Measurements from ENCODE around the gene GSDME.

Gene GSDME

DNA sequence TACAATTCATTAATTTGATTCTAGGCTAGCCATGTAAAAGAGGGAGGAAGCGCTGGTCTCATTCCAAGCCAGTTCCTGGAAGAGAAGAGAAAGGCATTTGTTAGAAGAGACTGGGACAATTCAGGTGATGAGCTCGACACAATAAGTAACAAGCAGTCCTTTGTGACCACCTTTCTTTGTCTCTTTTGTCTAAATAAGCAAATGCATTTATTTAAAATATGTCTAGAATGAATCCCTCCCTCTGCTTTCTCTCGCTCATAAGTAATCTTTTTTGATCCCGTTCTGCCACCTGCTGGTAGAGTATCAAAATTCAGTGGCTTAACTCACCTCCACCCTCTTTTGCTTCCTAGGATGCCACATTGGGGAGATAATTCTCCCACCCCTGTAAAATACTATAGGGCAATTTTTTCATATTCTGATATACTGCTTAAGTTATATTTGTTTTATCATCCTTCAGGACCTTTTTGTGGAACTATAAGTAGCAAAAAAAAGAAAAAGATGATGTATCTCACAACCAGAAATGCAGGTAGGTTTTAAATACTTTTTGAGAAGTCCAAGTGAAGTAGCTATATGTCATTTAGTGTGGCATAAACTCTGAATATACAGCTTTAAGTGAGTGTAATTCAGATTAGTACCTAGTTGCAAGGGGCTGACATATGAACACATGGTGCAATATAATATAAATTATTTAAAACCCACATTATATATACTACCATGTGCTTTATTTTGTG is 91.5 kb downstream of the GSDME start:
- H2AFZ ChIP-seq (ENCODE audit: low read length): no peak overlapping the region
- H3K79me1 ChIP-seq (ENCODE audit: low read depth, low read length): no peaks in the 10 kb centered on the region
- no peaks in the 10 kb centered on the region for H3K27me3 ChIP-seq (ENCODE audit: control insufficient read depth in 3 of 3, insufficient read depth in 3 of 3, low read depth in 1 of 3, low read length in 3 of 3)
- H3K4me2 ChIP-seq (ENCODE audit: insufficient read depth, low read length, poor library complexity, severe bottlenecking): no peak overlapping the region
- no peak overlapping the region for H3K23ac ChIP-seq (ENCODE audit: low read depth, low read length, poor library complexity)
- no peak overlapping the region for H2AK5ac ChIP-seq (ENCODE audit: low read depth, low read length)
- no peak overlapping the region for H3K9ac ChIP-seq (ENCODE audit: low read depth, low read length, poor library complexity)
- no peak overlapping the region for H2BK15ac ChIP-seq (ENCODE audit: low read length)
- no peak overlapping the region for H3K27ac ChIP-seq (replicated peaks; ENCODE audit: low read length)
- no peaks in the 10 kb centered on the region for H3K9me3 ChIP-seq (replicated peaks in 1 of 2; ENCODE audit: control insufficient read depth in 2 of 2, insufficient read depth in 1 of 2, low read depth in 1 of 2, low read length in 2 of 2)
- H4K8ac ChIP-seq (ENCODE audit: low read depth, low read length): no peak overlapping the region
- H3K4ac ChIP-seq (ENCODE audit: low read length): no peak overlapping the region
- no peak overlapping the region for H3K14ac ChIP-seq (ENCODE audit: low read length)
- WGBS, 2 donors (ENCODE audit: extremely low coverage in 2 of 2, insufficient read length in 2 of 2, insufficient replicate concordance in 1 of 2): no CpG with 5 or more reads among the region's 4 CpGs
- H2BK12ac ChIP-seq (ENCODE audit: low read length): no peak overlapping the region
- no peak overlapping the region for H3K18ac ChIP-seq (ENCODE audit: low read length)
- H3K36me3 ChIP-seq (replicated peaks in 1 of 2; ENCODE audit: control insufficient read depth in 2 of 2, insufficient read depth in 2 of 2, low read length in 2 of 2): no peaks in the 10 kb centered on the region
- no peak overlapping the region for H4K91ac ChIP-seq (ENCODE audit: low read depth, low read length, poor library complexity)
- H2BK120ac ChIP-seq (ENCODE audit: low read depth, low read length): no peak overlapping the region
- DNase-seq (ENCODE audit: low spot score): peak; percentile 30
- H3K4me3 ChIP-seq (ENCODE audit: low read length in 2 of 2): no peak overlapping the region
- H2BK5ac ChIP-seq (ENCODE audit: low read length): no peak overlapping the region
- no peaks in the 10 kb centered on the region for H3K4me1 ChIP-seq (ENCODE audit: control insufficient read depth in 2 of 2, insufficient read depth in 1 of 2, low read depth in 1 of 2, low read length in 2 of 2)

DNA sequence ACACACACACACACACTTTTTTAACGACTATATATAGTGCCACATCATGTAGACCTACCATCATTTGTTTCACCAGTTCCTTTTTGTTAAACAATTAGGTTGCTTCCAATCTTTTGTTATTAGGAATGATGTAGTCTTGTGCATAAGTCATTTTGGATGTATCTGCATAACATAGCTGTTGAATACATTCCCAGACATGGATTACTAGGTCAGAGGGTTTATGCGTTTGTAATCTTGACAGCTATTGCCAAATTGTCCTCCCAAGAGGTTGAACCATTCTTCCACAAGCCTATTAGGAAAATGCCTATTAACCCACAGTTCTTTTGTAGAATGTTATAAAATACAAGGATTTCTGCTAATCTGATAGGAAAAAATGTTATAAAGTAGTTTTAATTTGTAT is 96.7 kb downstream of the GSDME start:
- no peak overlapping the region for H3K4ac ChIP-seq (ENCODE audit: low read length)
- H3K23ac ChIP-seq (ENCODE audit: low read depth, low read length, poor library complexity): no peak overlapping the region
- H3K9me3 ChIP-seq (replicated peaks in 1 of 2; ENCODE audit: control insufficient read depth in 2 of 2, insufficient read depth in 1 of 2, low read depth in 1 of 2, low read length in 2 of 2): no peaks in the 10 kb centered on the region
- no peak overlapping the region for H2AK5ac ChIP-seq (ENCODE audit: low read depth, low read length)
- no peak overlapping the region for H4K8ac ChIP-seq (ENCODE audit: low read depth, low read length)
- no peak overlapping the region for H3K4me2 ChIP-seq (ENCODE audit: insufficient read depth, low read length, poor library complexity, severe bottlenecking)
- no peaks in the 10 kb centered on the region for H3K4me1 ChIP-seq (ENCODE audit: control insufficient read depth in 2 of 2, insufficient read depth in 1 of 2, low read depth in 1 of 2, low read length in 2 of 2)
- no peak overlapping the region for H3K14ac ChIP-seq (ENCODE audit: low read length)
- H3K79me1 ChIP-seq (ENCODE audit: low read depth, low read length): no peaks in the 10 kb centered on the region
- no peak overlapping the region for H2BK120ac ChIP-seq (ENCODE audit: low read depth, low read length)
- H2BK15ac ChIP-seq (ENCODE audit: low read length): no peak overlapping the region
- H3K27me3 ChIP-seq (ENCODE audit: control insufficient read depth in 3 of 3, insufficient read depth in 3 of 3, low read depth in 1 of 3, low read length in 3 of 3): no peaks in the 10 kb centered on the region
- no peak overlapping the region for H2AFZ ChIP-seq (ENCODE audit: low read length)
- no CpG with 5 or more reads among the region's 2 CpGs for WGBS, 2 donors (ENCODE audit: extremely low coverage in 2 of 2, insufficient read length in 2 of 2, insufficient replicate concordance in 1 of 2)
- H2BK5ac ChIP-seq (ENCODE audit: low read length): no peak overlapping the region
- H3K4me3 ChIP-seq (ENCODE audit: low read length in 2 of 2): no peak overlapping the region
- no peak overlapping the region for H3K9ac ChIP-seq (ENCODE audit: low read depth, low read length, poor library complexity)
- H3K27ac ChIP-seq (replicated peaks; ENCODE audit: low read length): no peak overlapping the region
- no peaks in the 10 kb centered on the region for H3K36me3 ChIP-seq (replicated peaks in 1 of 2; ENCODE audit: control insufficient read depth in 2 of 2, insufficient read depth in 2 of 2, low read length in 2 of 2)
- no peak overlapping the region for H3K18ac ChIP-seq (ENCODE audit: low read length)
- no peak for DNase-seq (ENCODE audit: low spot score)
- no peak overlapping the region for H2BK12ac ChIP-seq (ENCODE audit: low read length)
- no peak overlapping the region for H4K91ac ChIP-seq (ENCODE audit: low read depth, low read length, poor library complexity)

DNA sequence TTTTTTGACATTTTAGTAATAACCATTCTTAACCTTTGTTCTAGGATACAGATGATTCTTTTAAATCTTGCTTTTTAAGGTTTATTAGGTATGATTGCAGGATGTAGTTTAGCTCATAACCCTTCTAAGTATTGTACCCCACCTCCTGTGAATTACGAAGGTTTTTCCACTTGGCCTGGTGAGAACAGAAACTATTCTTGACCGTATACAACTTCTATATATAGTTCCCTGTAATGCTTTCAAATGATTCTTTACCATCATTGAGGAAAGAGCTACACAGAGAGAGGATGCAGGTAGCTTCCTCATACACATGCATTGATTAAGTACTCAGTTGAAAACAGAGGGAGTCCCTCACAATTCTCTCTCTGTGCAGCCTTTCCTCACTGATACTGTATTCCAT is 97.8 kb downstream of the GSDME start:
- no peak overlapping the region for H3K9ac ChIP-seq (ENCODE audit: low read depth, low read length, poor library complexity)
- H3K4me3 ChIP-seq (ENCODE audit: low read length in 2 of 2): no peak overlapping the region
- no peak overlapping the region for H2AK5ac ChIP-seq (ENCODE audit: low read depth, low read length)
- no CpG with 5 or more reads among the region's 2 CpGs for WGBS, 2 donors (ENCODE audit: extremely low coverage in 2 of 2, insufficient read length in 2 of 2, insufficient replicate concordance in 1 of 2)
- H3K27ac ChIP-seq (replicated peaks; ENCODE audit: low read length): no peak overlapping the region
- no peak for DNase-seq (ENCODE audit: low spot score)
- H3K14ac ChIP-seq (ENCODE audit: low read length): no peak overlapping the region
- H3K23ac ChIP-seq (ENCODE audit: low read depth, low read length, poor library complexity): no peak overlapping the region
- H3K79me1 ChIP-seq (ENCODE audit: low read depth, low read length): no peaks in the 10 kb centered on the region
- H3K36me3 ChIP-seq (replicated peaks in 1 of 2; ENCODE audit: control insufficient read depth in 2 of 2, insufficient read depth in 2 of 2, low read length in 2 of 2): no peaks in the 10 kb centered on the region
- H2BK5ac ChIP-seq (ENCODE audit: low read length): no peak overlapping the region
- H3K4me1 ChIP-seq (ENCODE audit: control insufficient read depth in 2 of 2, insufficient read depth in 1 of 2, low read depth in 1 of 2, low read length in 2 of 2): no peaks in the 10 kb centered on the region
- no peak overlapping the region for H2BK12ac ChIP-seq (ENCODE audit: low read length)
- H2BK15ac ChIP-seq (ENCODE audit: low read length): no peak overlapping the region
- H3K4me2 ChIP-seq (ENCODE audit: insufficient read depth, low read length, poor library complexity, severe bottlenecking): no peak overlapping the region
- H3K18ac ChIP-seq (ENCODE audit: low read length): no peak overlapping the region
- no peak overlapping the region for H4K91ac ChIP-seq (ENCODE audit: low read depth, low read length, poor library complexity)
- no peak overlapping the region for H4K8ac ChIP-seq (ENCODE audit: low read depth, low read length)
- H3K9me3 ChIP-seq (replicated peaks in 1 of 2; ENCODE audit: control insufficient read depth in 2 of 2, insufficient read depth in 1 of 2, low read depth in 1 of 2, low read length in 2 of 2): no peaks in the 10 kb centered on the region
- no peak overlapping the region for H2BK120ac ChIP-seq (ENCODE audit: low read depth, low read length)
- H2AFZ ChIP-seq (ENCODE audit: low read length): no peak overlapping the region
- no peaks in the 10 kb centered on the region for H3K27me3 ChIP-seq (ENCODE audit: control insufficient read depth in 3 of 3, insufficient read depth in 3 of 3, low read depth in 1 of 3, low read length in 3 of 3)
- no peak overlapping the region for H3K4ac ChIP-seq (ENCODE audit: low read length)

DNA sequence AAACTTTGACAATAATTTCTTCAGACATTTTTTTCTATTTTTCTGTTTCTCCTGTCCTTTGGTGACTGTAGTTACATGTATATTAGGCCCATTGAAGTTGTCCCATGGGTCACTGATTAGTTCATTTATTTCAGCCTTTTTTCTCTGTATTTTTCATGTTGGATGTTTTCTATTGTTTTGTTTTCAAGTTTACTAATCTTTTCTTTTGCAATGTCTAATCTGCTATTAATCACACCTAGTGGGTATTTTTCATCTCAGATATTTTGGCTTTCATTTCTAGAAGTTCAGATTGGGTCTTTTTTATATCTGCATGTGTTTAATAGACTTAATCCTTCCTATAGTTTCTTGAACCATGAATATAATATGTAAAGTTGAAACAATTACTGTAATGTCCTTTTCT is 99.3 kb downstream of the GSDME start:
- Histone ChIP-seq H2BK15ac (ENCODE audit: low read length) (no peak overlapping the region), H3K4me2 (ENCODE audit: insufficient read depth, low read length, poor library complexity, severe bottlenecking) (no peak overlapping the region), H3K4me3 (ENCODE audit: low read length in 2 of 2) (no peak overlapping the region), H3K79me1 (ENCODE audit: low read depth, low read length) (no peaks in the 10 kb centered on the region), H2BK120ac (ENCODE audit: low read depth, low read length) (no peak overlapping the region), H3K23ac (ENCODE audit: low read depth, low read length, poor library complexity) (no peak overlapping the region), H3K18ac (ENCODE audit: low read length) (no peak overlapping the region), H3K4ac (ENCODE audit: low read length) (no peak overlapping the region), H3K9ac (ENCODE audit: low read depth, low read length, poor library complexity) (no peak overlapping the region), H3K36me3 (replicated peaks in 1 of 2; ENCODE audit: control insufficient read depth in 2 of 2, insufficient read depth in 2 of 2, low read length in 2 of 2) (no peaks in the 10 kb centered on the region), H2BK12ac (ENCODE audit: low read length) (no peak overlapping the region), H3K9me3 (replicated peaks in 1 of 2; ENCODE audit: control insufficient read depth in 2 of 2, insufficient read depth in 1 of 2, low read depth in 1 of 2, low read length in 2 of 2) (no peaks in the 10 kb centered on the region), H2AK5ac (ENCODE audit: low read depth, low read length) (no peak overlapping the region), H2AFZ (ENCODE audit: low read length) (no peak overlapping the region), H3K27me3 (ENCODE audit: control insufficient read depth in 3 of 3, insufficient read depth in 3 of 3, low read depth in 1 of 3, low read length in 3 of 3) (no peaks in the 10 kb centered on the region), H3K14ac (ENCODE audit: low read length) (no peak overlapping the region), H3K4me1 (ENCODE audit: control insufficient read depth in 2 of 2, insufficient read depth in 1 of 2, low read depth in 1 of 2, low read length in 2 of 2) (no peaks in the 10 kb centered on the region), H4K8ac (ENCODE audit: low read depth, low read length) (no peak overlapping the region), H2BK5ac (ENCODE audit: low read length) (no peak overlapping the region), H3K27ac (replicated peaks; ENCODE audit: low read length) (no peak overlapping the region), H4K91ac (ENCODE audit: low read depth, low read length, poor library complexity) (no peak overlapping the region)
- DNase-seq (ENCODE audit: low spot score): no peak
